AML-193 (cell line): ENCODE measurements around the gene FAM227A.
"Not testable (repeated sequence)": the region's sequence is repeated elsewhere in the genome, so short reads cannot be mapped to it uniquely, and the experiment has no call there.

ENCODE experiments used
- DNase-seq, 2 experiments: peaks; one replicate each; lab custom pipeline; 2025; lab: John Stamatoyannopoulos, UW

The FAM227A gene

GRCh38 chr22:38657045-38657909, 1.1 kb upstream of the FAM227A start:
- DNase-seq = peak; percentile 5 to 12

- DNase-seq = peak in 1 of 2 experiments; percentile 8
Observed at GRCh38 chr22:38655519-38656255, 505 bp downstream of the FAM227A start.

GRCh38 chr22:38653741-38654140, 2.5 kb downstream of the FAM227A start:
- no peak for DNase-seq

- DNase-seq = no peak
Observed at GRCh38 chr22:38652859-38653258, 3.3 kb downstream of the FAM227A start.

- no peak for DNase-seq
Observed at GRCh38 chr22:38649841-38650522, 6.2 kb downstream of the FAM227A start.

GRCh38 chr22:38645430-38645829, 10.8 kb downstream of the FAM227A start:
- no peak for DNase-seq

GRCh38 chr22:38644245-38644644, 11.9 kb downstream of the FAM227A start:
- not testable (repeated sequence) for DNase-seq

- DNase-seq = no peak
Observed at GRCh38 chr22:38641476-38642040, 14.6 kb downstream of the FAM227A start.

- DNase-seq = no peak
Observed at GRCh38 chr22:38638728-38639127, 17.5 kb downstream of the FAM227A start.

- no peak for DNase-seq
Observed at GRCh38 chr22:38638216-38638615, 18.0 kb downstream of the FAM227A start.

- no peak for DNase-seq
Observed at GRCh38 chr22:38632528-38632927, 23.7 kb downstream of the FAM227A start.

- peak in 1 of 2 experiments; percentile 15 for DNase-seq
Observed at GRCh38 chr22:38631724-38632123, 24.5 kb downstream of the FAM227A start.

- no peak for DNase-seq
Observed at GRCh38 chr22:38629108-38629507, 27.1 kb downstream of the FAM227A start.

GRCh38 chr22:38628444-38628843, 27.7 kb downstream of the FAM227A start:
- no peak for DNase-seq

GRCh38 chr22:38623351-38623750, 32.8 kb downstream of the FAM227A start:
- no peak for DNase-seq

GRCh38 chr22:38618682-38619081, 37.5 kb downstream of the FAM227A start:
- DNase-seq = no peak

- DNase-seq = no peak
Observed at GRCh38 chr22:38618258-38618657, 37.9 kb downstream of the FAM227A start.

GRCh38 chr22:38615064-38615405, 41.2 kb downstream of the FAM227A start:
- DNase-seq = not testable (repeated sequence)

- DNase-seq = no peak
Observed at GRCh38 chr22:38614332-38615063, 41.7 kb downstream of the FAM227A start.

GRCh38 chr22:38613588-38613987, 42.6 kb downstream of the FAM227A start:
- no peak for DNase-seq

- no peak for DNase-seq
Observed at GRCh38 chr22:38612217-38613006, 43.8 kb downstream of the FAM227A start.
